ENCODE measurements around the gene LRRK2.

GRCh38 chr12:40405419-40405818 lies 180.6 kb downstream of the LRRK2 start:
- TF ChIP-seq CTCF (IDR thresholded peaks at IDR 0.05) (no peak), ZFX (IDR thresholded peaks at IDR 0.05; ENCODE audit: borderline replicate concordance) (no peak)
